ENCODE measurements around the gene CELSR3. TPM values are rescaled to one million over a fixed set of nuclear protein-coding genes. Genes with fewer than 3 reads are reported as not detected.
A peak's percentile ranks its signal among the peaks of the same experiment; 100 is the strongest.

CELSR3 gene
- total RNA-seq, 2 donors from 2014 or later: 20.7 to 30.1 TPM

- H3K36me3 Mint-ChIP-seq (ENCODE audit: low read depth): peaks cover 27% of the 10 kb centered on the region
- peak overlapping the region; percentile 70 for H3K4me3 Mint-ChIP-seq
- Histone ChIP-seq H3K9ac (ENCODE audit: extremely low read depth, low read length, poor library complexity, severe bottlenecking) (no peak overlapping the region), H3K36me3 (ENCODE audit: control insufficient read depth, insufficient read depth, low read length) (peaks cover 23% of the 10 kb centered on the region), H3K27ac (ENCODE audit: low read depth, low read length) (no peak overlapping the region), H3K4me1 (ENCODE audit: control insufficient read depth, insufficient read depth, low read length) (peaks cover 11% of the 10 kb centered on the region), H3K4me3 (ENCODE audit: low read length) (no peak overlapping the region), H3K9me3 (ENCODE audit: control insufficient read depth, low read length) (no peaks in the 10 kb centered on the region), H3K27me3 (ENCODE audit: control insufficient read depth, insufficient read depth, low read length, poor library complexity, severe bottlenecking) (no peaks in the 10 kb centered on the region)
- 76 to 83% methylated on average over 1 to 6 of the region's 6 CpGs for WGBS, 2 experiments (ENCODE audit: insufficient coverage in 1 of 2, insufficient read length in 1 of 2)
- TF ChIP-seq CTCF (conservative IDR thresholded peaks at IDR 0.05): no peak
- peak; percentile 62 for DNase-seq
- peak overlapping the region; percentile 86 for H3K27ac Mint-ChIP-seq
- H3K27me3 Mint-ChIP-seq (ENCODE audit: insufficient read depth): no peaks in the 10 kb centered on the region
- H3K4me1 Mint-ChIP-seq: peaks cover 21% of the 10 kb centered on the region
- no peaks in the 10 kb centered on the region for H3K9me3 Mint-ChIP-seq
Observed at GRCh38 chr3:48637305-48637704, 25.4 kb downstream of the CELSR3 start.

- Histone ChIP-seq H3K27me3 (ENCODE audit: control insufficient read depth, insufficient read depth, low read length, poor library complexity, severe bottlenecking) (no peaks in the 10 kb centered on the region), H3K4me3 (ENCODE audit: low read length) (peak overlapping the region; percentile 85), H3K27ac (ENCODE audit: low read depth, low read length) (peak overlapping the region; percentile 64), H3K4me1 (ENCODE audit: control insufficient read depth, insufficient read depth, low read length) (peaks cover 11% of the 10 kb centered on the region), H3K36me3 (ENCODE audit: control insufficient read depth, insufficient read depth, low read length) (peaks cover 20% of the 10 kb centered on the region), H3K9ac (ENCODE audit: extremely low read depth, low read length, poor library complexity, severe bottlenecking) (peak overlapping the region; percentile 44), H3K9me3 (ENCODE audit: control insufficient read depth, low read length) (no peaks in the 10 kb centered on the region)
- H3K27me3 Mint-ChIP-seq (ENCODE audit: insufficient read depth): no peaks in the 10 kb centered on the region
- peak; percentile 56 for DNase-seq
- H3K4me1 Mint-ChIP-seq: peaks cover 21% of the 10 kb centered on the region
- no peak for TF ChIP-seq CTCF (conservative IDR thresholded peaks at IDR 0.05)
- H3K27ac Mint-ChIP-seq: peak overlapping the region; percentile 93
- peak overlapping the region; percentile 70 for H3K4me3 Mint-ChIP-seq
- 33% methylated on average over 10 of the region's 10 CpGs; no CpG with 5 or more reads in 1 of the 2 experiments for WGBS, 2 experiments (ENCODE audit: insufficient coverage in 1 of 2, insufficient read length in 1 of 2)
- H3K36me3 Mint-ChIP-seq (ENCODE audit: low read depth): peaks cover 26% of the 10 kb centered on the region
- H3K9me3 Mint-ChIP-seq: no peaks in the 10 kb centered on the region
Observed at GRCh38 chr3:48636149-48636655, 26.5 kb downstream of the CELSR3 start.

- no peaks in the 10 kb centered on the region for H3K9me3 Mint-ChIP-seq
- Histone ChIP-seq H3K4me3 (ENCODE audit: low read length) (peak within 1 kb of the TSS; percentile 85), H3K27me3 (ENCODE audit: control insufficient read depth, insufficient read depth, low read length, poor library complexity, severe bottlenecking) (no peaks in the 10 kb centered on the region), H3K9me3 (ENCODE audit: control insufficient read depth, low read length) (no peaks in the 10 kb centered on the region), H3K4me1 (ENCODE audit: control insufficient read depth, insufficient read depth, low read length) (peaks cover 11% of the 10 kb centered on the region), H3K36me3 (ENCODE audit: control insufficient read depth, insufficient read depth, low read length) (peaks cover 28% of the 10 kb centered on the region), H3K27ac (ENCODE audit: low read depth, low read length) (peak within 1 kb of the TSS; percentile 76), H3K9ac (ENCODE audit: extremely low read depth, low read length, poor library complexity, severe bottlenecking) (peak within 1 kb of the TSS; percentile 77)
- 0 to 1% methylated on average over 25 to 68 of the region's 68 CpGs for WGBS, 2 experiments (ENCODE audit: insufficient coverage in 1 of 2, insufficient read length in 1 of 2)
- DNase-seq: peak; percentile 99
- H3K4me1 Mint-ChIP-seq: peaks cover 21% of the 10 kb centered on the region
- H3K4me3 Mint-ChIP-seq: peak within 1 kb of the TSS; percentile 70
- H3K27ac Mint-ChIP-seq: peak within 1 kb of the TSS; percentile 93
- peak; percentile 85 for TF ChIP-seq CTCF (conservative IDR thresholded peaks at IDR 0.05)
- H3K27me3 Mint-ChIP-seq (ENCODE audit: insufficient read depth): no peaks in the 10 kb centered on the region
- peaks cover 33% of the 10 kb centered on the region for H3K36me3 Mint-ChIP-seq (ENCODE audit: low read depth)
Observed at GRCh38 chr3:48635222-48636021, 27.3 kb downstream of the CELSR3 start, which contains the start of gene SLC26A6. Gene SLC26A6 (minus strand): TSS chr3:48635461. CDS start chr3:48635393, 68 bp downstream.
